T-helper 1 cell treated with Interleukin-12 subunit alpha and Interleukin-12 subunit beta and Interleukin-4 antibody, amounts not matched to agents 30 ng/mL and 1 ng/mL, for 36 hours (primary cell): Measurements from ENCODE around the gene TNIK. TPM values are rescaled to one million over a fixed set of nuclear protein-coding genes. Genes with fewer than 3 reads are reported as not detected.

Source experiments
- intact Hi-C: fragments of 100-400 bp; cut with micrococcal nuclease; formaldehyde crosslinking; loops from one replicate; pipeline ENCODE4 v1.15.1; 2024
- total RNA-seq: library from RNA; stranded (reverse); gene quantifications from 2 replicates; pipeline ENCODE4 v1.2.3, GENCODE V29; 2022

TNIK gene
- total RNA-seq, 1 donor from 2014 or later, result 51.5 TPM

DNA sequence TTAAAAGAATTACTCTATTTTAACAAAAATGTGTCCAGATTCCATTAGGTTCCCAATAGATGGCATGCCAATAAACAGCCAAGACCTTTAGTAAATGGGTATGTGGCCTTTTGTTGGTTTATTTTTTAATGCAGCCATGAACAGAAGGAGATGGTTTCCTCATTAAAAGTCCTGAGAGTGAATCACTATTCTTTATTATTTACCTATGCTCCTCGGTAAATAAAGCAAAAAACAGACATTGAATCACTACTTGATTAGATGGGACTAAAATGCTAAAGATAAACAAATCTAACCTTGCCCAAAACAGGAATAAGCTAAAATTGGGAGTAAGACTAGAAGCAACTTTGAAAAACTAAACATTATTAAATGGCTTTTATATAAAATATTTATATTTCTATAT lies 94.2 kb downstream of the TNIK start:
- intact Hi-C loops, result no loop called here

DNA sequence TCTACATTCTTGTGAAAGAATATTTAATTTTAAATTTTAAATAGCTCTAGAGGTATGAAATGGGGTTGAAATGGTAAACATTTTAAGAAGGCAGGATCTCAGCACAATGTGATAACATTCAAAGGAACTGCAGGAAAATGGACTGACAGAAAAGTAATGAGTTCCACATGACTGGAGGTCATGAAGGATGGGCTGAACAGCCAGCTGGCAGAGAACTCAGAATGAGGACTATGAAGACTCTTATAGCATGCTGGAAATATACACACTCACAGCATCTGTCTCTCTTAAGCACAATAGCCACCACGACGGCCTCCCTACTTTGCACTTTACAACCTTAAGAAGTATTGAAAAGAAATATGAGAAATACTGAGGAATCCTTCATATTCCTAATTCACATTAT lies 94.7 kb downstream of the TNIK start:
- intact Hi-C loops, result no loop called here

DNA sequence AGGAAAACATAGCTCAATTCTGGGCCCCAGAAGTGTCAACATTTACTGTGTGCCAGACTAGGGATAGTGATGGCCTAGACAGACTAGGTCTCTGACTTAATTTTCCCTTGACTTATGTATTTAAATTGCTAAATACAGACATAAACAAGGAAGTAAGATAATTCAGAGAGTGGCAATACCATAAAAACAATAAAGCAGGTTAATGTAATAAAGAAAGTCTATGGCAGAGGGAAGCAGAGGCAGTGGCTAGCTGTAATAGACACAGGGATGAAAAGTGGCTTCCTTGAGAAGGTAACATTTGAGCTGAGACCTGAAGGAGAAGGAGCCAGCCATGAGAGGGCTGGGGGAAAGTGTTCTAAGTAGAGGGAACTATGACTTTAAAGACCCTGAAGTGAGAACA lies 95.7 kb downstream of the TNIK start:
- intact Hi-C loops, result no loop called here

DNA sequence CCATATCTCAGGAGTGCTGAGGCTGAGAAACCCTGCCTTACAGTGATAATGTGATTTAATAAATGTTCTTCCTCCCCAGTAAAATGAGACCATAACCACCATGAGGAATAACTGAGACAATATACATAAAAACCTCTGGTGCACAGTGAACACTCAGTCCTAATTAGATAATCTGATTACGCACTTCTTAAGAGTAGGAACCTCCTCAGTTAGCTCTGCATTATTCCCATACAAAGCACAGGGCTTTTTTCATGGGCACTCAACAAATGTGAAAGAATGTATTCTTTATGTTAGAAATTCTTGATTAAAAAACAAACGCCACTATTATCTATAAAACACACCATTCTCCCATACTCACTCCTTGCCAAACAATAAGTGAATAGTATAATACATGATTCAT lies 97.0 kb downstream of the TNIK start:
- intact Hi-C loops, result no loop called here

DNA sequence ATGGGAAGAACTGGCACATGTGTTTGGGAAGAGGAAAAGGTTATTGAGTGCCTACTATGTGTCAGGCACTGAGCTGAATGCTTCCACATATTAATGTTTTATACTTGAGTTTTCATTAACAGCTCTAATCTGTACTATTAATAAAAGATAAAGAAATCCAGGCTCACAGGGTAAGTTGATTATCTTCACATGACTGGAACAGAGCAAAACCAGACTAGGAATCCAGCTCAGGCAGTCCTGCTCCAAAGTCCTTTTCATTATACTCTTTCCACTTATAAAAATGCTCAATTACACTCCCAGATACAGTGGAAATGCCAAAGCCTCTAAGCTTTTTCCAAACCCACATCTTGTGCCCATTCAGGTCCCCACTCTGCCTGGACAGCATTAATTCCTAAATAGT lies 97.6 kb downstream of the TNIK start:
- intact Hi-C loops, result no loop called here

DNA sequence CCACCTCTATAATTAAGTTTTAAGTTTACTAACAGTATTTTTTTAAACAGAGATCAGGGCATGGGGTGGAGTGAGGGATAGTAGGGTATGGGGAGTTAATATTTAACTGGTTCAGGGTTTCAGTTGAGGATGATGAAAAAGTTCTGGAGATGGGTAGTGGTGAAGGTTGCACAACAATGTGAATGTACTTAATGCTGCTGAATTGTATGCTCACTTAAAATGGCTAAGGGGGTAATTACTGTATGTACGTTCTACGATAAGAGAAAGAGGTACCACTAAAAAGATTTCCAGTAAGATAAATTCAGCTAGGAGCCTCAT lies 101.4 kb downstream of the TNIK start:
- intact Hi-C loops, result no loop called here

DNA sequence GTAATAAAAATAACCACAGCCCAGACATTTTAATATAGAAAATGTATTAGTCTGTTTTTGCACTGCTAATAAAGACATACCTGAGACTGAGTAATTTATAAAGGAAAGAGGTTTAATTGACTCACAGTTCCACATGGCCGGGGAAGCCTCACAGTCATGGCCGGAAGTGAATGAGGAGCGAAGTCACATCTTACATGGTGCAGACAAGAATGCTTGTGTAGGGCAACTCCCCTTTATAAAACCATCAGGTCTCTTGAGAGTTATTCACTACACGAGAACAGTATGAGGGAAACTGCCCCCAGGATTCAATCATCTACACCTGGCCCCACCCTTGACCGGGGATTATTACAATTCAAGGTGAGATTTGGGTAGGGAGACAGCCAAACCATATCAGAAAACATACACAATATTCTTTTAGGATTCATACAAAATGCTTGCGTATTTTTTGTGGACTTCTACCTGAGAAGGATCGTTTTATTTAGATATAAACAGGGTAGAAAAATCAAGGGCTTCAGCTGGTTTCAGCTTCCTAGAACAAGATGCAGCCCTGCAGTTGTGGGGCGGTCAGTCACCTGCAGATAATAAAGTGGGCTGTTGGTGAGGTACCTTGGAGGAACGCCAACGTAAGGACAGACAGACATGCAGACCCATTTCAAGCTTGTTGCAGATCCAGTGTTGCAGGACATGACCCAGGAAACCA lies 101.9 kb downstream of the TNIK start:
- intact Hi-C loops, result no loop called here

DNA sequence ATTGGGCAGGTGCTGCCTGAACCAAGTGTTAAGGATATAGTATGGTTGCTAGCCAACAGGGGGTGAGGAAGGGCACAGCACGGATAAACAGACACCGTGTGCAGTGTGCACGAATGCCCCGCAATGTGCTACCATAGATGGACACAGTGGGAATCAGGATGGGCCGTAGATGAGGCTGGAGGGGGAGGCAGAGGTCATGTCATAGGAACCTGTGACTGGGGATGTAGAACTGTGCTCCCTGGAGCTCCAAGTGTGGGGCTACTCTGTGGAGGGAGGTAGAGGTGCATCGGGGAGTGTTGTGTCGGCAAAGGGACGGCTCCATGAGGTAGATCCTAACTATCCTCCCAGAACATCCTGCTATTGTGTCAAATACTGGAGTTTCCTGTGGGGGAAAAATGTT lies 102.5 kb downstream of the TNIK start:
- intact Hi-C loops, result no loop called here

DNA sequence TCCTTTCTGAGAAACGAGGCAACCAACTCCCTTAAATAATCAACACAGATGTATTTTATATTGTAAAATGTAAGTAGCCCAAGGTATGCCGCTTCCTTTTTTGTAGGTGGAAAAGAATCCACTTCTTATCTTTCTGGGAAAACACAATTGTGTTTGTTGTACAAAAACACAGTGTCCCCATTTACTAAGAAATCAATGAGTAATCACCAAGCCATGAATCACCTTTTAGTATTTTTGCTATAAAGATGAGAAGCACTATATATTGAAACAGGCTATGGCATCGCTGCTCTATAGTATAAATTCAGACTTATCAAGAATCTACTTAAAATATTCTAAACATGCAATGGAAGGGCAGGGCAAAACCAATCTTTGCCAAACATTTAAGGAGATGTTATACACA lies 104.0 kb downstream of the TNIK start:
- intact Hi-C loops, result no loop called here

DNA sequence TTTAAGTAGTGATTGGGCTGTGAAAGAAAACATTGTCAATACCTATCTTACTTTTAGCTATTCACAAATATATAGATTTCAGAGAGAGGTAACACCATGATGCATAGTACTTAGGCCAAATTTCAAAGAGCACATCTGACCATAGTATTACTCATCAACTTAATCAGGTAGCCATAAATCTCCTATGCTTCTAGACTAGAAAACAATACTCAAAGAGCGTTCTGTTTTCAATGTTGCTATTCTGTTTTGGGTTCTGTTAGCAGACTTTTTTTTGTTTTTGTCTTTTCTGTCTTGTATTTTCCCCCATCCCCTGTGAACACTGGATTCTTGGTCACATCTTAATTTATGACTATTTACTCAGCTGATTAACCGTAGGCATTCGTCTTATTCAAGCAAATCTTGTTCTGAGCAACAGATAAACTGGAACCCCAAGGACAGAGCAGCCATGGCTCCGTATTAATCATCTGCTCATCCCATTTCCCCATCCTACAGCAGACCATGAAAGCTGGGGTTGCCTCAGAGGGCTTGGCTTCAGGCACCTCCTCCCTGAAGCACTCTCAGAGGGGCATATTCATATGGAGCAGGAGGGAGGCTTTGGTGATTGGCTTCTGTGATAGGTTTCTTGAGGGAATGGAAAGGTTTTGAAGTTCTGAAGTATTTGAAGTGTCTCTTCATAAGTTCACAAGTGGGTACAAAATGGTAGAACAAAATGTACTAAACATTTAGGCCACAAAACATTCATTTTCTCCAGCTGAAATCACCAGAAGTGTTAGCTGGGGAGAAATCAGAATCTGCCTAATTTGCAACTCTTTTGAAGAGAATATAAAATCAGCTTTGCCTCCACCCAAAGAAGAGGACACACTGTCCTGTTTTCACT lies 105.3 kb downstream of the TNIK start:
- intact Hi-C loops, result no loop called here

DNA sequence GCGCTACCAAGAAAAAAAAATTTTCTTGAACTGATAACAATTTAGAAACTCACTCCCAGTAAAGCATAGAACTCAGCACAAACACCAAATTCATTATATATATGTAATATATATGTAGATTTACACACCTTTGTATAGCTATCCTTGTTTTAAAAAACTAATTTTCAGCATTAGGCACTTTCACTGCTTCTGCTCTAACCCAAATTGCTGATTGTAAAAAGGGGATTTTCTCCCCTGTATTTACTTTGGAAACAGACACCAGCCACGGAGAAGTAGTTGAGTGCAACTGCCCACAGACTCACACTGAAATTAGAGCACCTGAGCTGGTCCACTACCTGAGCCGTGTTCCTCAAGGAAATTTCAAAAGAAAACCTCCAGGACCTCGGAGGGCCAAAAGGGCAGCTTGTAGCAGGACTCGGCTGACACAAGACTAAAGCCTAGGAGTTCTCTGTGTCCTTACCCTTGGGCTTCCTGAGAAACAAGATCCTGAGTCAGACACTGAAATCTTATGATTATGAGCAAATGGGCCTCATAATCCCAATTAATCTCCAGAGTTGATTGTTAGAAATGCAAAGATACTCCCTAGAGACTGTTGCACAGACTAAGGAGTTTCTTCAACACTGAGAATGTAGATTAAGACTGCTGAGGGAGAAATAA lies 106.0 kb downstream of the TNIK start:
- intact Hi-C loops, result no loop called here

DNA sequence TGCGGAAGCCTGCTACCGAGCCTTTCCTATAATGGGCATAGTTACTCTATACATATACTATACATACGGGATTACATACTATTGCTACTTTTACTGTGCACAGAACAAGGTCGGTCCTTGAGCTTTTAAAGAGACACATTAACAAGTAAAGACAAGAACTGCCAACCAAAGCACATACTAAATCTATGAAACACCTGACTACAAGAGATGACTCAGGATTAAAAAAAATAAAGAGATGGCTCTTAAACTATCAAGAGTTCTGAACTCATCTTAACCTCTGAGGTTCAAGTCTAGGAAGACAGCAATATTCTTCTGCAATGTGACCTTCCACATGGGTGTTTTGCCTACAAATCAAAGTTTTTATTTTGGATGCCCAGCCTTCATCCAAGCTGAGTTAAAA lies 106.8 kb downstream of the TNIK start:
- intact Hi-C loops, result no loop called here

DNA sequence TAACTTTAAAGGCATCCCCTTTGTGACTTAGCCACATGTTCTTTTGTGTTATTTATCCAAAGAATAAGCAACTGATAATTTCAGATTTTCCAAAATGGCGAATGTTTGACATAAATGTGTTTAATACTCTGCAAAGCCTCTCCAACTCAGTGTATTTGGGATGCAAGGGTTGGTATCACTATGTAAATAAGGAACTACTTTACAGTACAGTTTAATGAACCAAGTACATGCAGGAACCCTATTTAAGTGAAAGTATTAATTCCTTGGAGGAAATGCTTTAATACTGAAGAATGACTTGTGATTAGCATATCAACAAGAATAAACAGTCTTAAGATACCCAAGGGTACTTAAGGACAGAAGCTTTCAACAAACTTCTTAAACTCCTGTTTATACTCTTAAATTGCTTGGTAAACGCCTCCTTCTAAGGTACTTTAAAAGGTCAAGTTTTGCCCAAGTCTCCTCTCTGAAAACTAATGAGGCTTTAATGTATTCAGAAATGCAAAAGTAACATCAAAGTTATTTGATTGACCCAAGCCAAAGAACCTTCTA lies 107.7 kb downstream of the TNIK start:
- intact Hi-C loops, result no loop called here

DNA sequence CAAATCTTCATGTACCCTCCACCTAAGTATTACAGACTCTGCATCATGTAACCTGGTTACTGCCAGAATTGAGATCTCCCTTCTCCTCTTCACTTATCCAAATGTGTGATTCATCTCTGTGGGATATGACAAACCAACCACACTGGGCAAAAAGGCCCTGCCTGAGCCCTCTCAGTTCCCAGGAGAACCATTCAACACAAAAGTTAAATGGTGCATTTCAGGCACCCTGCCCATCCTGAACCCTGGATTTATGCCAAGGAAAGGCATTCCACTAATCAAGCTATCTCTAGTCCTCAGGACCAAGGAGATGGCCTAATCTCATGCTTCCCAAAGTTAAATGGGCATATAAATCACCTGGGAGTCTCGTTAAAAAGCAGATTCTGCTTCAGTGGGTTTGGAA lies 108.5 kb downstream of the TNIK start:
- intact Hi-C loops, result no loop called here

DNA sequence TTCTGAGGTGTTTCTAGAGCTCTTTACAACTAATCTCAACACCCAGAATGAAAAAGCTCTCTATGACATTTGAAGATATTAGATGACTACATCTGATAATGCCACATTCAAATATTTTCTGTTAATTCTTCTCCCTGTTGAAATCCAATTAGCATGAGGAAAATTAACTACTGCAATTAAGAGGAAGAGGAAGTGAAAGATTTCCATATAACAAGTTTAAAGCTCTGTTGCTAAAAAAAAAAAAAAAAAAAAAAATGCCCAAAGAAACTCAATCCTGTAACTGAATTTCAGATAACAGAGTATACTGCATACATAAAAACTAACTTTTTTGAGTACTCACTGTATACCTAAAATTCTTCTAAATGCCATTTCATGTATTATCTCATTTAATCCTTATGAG lies 109.8 kb downstream of the TNIK start:
- intact Hi-C loops, result no loop called here

DNA sequence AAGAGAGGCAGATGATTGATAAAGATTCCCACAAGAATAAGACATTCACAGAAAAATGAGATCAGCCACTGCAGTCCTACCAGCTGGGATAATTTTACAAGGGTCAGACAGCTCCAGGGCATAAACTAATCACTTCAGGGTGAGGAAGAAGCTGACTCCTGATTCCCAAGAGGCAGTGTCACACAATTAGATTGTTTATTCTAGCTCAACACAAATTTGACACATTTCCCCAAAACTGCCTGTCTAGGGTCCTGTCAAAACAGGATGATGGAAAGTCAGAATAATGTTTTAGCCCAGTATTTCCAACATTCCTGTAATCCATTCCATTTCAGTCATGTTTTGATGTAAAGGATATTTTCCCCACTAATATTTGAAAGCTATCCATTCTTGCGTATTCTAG lies 110.8 kb downstream of the TNIK start:
- intact Hi-C loops, result no loop called here

DNA sequence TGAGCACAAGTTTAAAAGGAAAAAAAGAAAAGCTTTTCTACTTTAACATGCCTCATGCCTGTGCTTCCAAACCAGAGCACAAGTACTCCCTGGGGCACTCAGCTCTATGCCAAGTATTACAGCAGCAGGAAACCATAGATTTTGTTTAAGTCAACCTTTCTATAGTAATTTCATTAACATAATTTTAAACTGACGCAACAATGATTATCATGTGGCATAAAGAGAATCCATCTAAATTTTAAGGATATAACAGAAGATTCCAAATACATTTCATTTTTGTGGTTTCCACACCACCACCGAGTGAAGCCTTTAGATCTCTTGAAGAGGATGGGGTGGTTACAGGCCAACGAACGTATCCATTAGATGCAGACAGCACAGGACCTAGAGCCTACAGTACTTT lies 112.1 kb downstream of the TNIK start:
- intact Hi-C loops, result no loop called here

DNA sequence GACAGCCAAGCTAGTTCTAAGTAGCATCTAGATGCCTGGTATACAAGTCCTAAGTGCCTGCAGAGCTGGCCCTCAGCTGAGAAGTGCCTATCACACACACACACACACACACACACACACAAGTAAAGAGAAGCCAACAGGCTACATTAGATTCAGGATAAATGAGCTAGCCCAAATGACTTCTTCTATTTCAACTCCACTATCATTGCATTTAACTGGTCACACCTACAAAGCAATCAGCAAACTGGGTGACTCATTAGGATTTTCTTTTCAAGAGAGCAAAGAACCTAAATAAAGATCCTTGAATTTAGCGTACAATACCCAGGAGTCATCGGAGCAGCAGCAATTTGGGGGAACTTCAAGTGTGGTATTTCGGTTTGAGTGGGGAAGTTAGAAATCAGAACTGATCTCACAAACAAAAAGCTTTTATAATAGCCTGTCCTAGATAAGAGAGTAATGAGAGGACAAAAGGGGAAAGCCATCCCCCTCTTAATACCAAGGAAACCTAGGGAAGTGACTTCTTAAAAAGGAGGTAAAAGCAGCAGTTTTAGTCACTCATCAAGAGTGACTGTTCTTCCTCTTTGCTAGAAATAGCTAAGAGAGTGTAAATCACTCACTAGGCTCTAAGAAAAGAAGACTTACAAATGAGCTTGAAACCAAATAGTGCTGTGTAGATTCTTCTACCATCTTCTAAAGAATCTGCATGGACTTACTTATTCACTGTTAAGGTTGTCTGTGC lies 112.7 kb downstream of the TNIK start:
- intact Hi-C loops, result no loop called here

DNA sequence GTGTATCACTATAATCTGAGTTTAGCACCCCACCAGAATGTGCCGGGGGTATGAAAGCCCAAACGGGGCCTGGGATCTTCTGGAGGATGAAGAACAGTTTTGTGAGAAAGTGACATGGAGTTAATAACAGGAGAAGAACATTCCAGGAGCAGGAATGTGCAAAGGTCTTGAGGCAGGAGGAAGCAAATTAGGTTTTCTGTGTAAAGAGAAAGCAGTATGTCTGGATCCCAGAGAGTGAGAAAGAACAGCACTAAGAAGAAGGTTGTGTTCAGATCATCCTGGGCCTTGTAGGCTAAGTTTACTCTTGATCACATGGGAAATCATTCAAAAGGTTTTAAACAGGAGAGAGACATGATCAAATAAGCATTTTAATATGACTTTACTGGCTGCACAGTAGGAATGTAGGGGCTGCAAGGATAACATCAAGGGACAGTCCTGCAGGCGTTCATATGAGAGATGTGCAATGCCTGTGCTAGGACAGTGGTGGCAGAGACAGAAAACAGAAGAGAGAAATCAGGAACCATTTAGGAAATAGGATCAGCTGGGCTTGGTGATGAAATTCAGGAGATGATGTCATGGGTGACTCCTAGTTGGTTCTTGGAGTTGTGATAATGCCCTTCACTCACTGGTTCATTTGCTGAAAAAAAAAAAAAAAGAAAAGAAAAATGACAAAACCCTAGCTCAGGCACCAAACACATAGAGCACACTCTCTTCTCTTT lies 113.5 kb downstream of the TNIK start:
- intact Hi-C loops, result no loop called here

DNA sequence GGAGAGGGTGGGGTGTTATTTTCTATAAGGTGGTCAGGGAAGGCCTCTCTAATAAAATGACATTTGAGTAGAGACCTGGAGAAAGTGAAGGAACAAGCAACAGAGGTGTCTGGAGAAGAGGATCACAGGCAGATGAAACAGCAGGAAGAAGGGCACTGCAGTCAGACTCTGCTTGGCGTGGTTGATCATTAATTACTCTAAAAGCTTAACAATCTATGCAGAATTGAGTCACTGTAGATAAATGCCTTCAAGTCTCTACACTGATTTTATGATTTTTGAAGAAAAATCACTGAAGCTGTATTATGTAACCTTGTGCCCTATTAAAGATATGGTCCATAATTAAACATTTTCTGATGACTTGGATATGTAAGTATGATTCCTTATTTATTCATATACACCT lies 114.2 kb downstream of the TNIK start:
- intact Hi-C loops, result no loop called here
